Spinal cord (tissue), 10 donors: ENCODE results near the gene TTLL10. TPM values are rescaled to one million over a fixed set of nuclear protein-coding genes. Genes with fewer than 3 reads are reported as not detected.

Experiments used
- DNase-seq, 6 donors: peaks; one replicate each; pipeline versions ENCODE4 v3.0.0 to v3.0.0-alpha.2; 2013 to 2015; ENCODE audit warnings: low spot score in 6 of 6, low read depth in 4 of 6
- H3K27ac ChIP-seq: one replicate; pipeline ENCODE4 v1.5.1; 2013; ENCODE audit warnings: low read depth, low read length, control low read depth
- H3K27me3 ChIP-seq: one replicate; pipeline ENCODE4 v1.6.1; 2013; ENCODE audit warnings: low read length; ENCODE audit not compliant: control insufficient read depth, insufficient read depth
- H3K36me3 ChIP-seq: one replicate; pipeline ENCODE4 v1.6.1; 2013; ENCODE audit warnings: low read length; ENCODE audit not compliant: control insufficient read depth, insufficient read depth
- H3K4me1 ChIP-seq: one replicate; pipeline ENCODE4 v1.6.1; 2013; ENCODE audit warnings: low read length; ENCODE audit not compliant: control insufficient read depth, insufficient read depth
- H3K4me3 ChIP-seq: one replicate; pipeline ENCODE4 v1.5.1; 2013; ENCODE audit warnings: low read depth, low read length, control low read depth
- H3K9me3 ChIP-seq: one replicate; pipeline ENCODE4 v1.6.1; 2013; ENCODE audit warnings: low read length; ENCODE audit not compliant: control insufficient read depth, insufficient read depth
- WGBS: methylation state at CpG from one replicate; pipeline ENCODE4 v1.1.5; 2013; ENCODE audit warnings: missing lambda C conversion rate; ENCODE audit not compliant: insufficient coverage; 5-methylcytosine and 5-hydroxymethylcytosine counted together
- polyA plus RNA-seq, 2 donors: library from polyadenylated mRNA; unstranded; fragments of 120-200 nt; gene quantifications; one replicate each; pipeline ENCODE4 v1.2.1, GENCODE V29; 2013; ENCODE audit not compliant: insufficient read length in 2 of 2
- total RNA-seq, 2 donors: library from RNA; depleted of rRNA in 1 of 2; stranded (reverse); fragments of 120-200 nt in 1 of 2; fragments of >200 nt in 1 of 2; gene quantifications; one replicate each; pipeline versions ENCODE4 v1.2.3 to v1.2.4, GENCODE V29; 2013 to 2014
- donor health status: healthy.

The TTLL10 gene
- total and polyA plus RNA-seq, 4 donors: 0.79 to 2.1 (median 1.2) TPM

DNA sequence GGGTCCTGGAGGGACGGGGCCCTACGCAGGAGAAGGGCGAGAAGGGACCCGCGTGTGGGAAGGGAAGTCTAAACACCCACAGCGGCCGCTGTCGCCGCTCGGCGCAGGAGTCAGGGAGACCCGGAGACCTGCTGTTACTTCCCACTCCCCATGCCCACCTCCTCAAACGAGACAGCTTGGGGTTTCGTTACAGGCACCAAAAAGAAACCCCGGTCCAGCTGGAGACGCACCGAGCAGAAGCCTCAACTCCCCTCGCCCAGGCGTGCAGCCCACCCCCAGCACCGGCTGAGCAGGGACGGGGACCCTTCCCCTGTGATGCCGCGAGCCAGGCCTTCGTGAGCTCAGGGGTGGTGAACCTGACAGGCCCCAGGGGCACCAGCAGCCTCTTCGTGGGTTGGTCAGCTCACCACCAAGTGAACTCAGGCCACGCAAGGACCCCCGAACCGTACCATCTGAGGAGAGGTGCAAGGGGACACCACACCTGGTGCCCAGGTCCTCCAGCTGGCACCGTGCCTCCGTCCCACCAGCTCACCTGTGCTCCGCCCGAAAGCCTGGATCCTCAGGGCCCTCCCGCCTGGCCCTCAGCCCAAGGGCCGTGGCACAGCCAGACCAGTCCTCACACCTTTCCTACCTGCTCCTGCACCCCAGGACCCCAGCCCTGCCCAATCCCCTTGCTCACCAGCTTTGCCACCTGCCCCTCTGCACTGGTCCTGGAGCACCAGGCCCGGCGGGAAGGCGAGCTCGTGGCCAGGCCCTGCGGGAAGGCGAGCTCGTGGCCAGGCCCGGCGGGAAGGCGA is 53.1 kb downstream of the TTLL10 start:
- H3K36me3 ChIP-seq: peaks cover 85% of the 10 kb centered on the region
- no peaks in the 10 kb centered on the region for H3K27me3 ChIP-seq
- WGBS: 93% methylated on average over 36 of the region's 44 CpGs
- peaks cover 17% of the 10 kb centered on the region for H3K4me1 ChIP-seq
- H3K9me3 ChIP-seq: no peaks in the 10 kb centered on the region
- H3K4me3 ChIP-seq: no peak overlapping the region
- DNase-seq: no peak
- H3K27ac ChIP-seq: no peak overlapping the region

DNA sequence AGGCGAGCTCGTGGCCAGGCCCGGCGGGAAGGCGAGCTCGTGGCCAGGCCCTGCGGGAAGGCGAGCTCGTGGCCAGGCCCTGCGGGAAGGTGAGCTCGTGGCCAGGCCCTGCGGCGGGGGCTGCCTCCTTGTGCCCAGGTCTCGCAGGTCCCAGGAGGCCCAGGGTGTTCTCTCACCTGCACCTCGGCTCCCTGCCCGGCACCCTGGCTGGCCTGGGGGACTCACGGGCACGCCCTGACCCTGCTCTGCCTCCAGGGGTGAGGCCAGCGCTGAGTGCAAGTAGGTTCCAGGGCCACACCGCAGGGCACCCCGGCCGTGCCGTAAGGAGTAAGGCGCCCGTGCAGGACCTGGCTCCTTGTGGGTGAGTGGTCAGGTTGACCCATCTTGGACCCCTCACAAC is 53.7 kb downstream of the TTLL10 start:
- Histone ChIP-seq H3K4me1 (peaks cover 17% of the 10 kb centered on the region), H3K4me3 (no peak overlapping the region), H3K27ac (no peak overlapping the region), H3K9me3 (no peaks in the 10 kb centered on the region), H3K27me3 (no peaks in the 10 kb centered on the region), H3K36me3 (peaks cover 78% of the 10 kb centered on the region)
- DNase-seq: no peak
- 99% methylated on average over 23 of the region's 25 CpGs for WGBS

DNA sequence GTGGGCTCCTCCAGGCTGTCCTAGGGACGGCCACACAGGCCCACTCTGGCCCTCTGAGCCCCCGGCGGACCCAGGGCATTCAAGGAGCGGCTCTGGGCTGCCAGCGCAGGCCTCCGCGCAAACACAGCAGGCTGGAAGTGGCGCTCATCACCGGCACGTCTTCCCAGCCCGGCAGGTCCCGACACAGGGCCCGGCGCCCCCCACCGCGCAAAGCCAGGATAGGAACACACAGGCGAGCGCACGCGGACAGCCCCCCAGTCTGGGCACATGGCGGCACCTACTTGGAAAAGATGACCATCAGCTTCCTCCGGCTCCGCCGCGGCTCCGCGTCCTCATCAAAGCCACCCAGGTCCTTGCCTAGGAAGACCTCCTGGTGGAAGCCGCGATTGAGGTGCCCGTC is 54.5 kb downstream of the TTLL10 start:
- Histone ChIP-seq H3K27me3 (no peaks in the 10 kb centered on the region), H3K9me3 (no peaks in the 10 kb centered on the region), H3K4me3 (no peak overlapping the region), H3K27ac (no peak overlapping the region), H3K36me3 (peaks cover 75% of the 10 kb centered on the region), H3K4me1 (peaks cover 24% of the 10 kb centered on the region)
- no peak for DNase-seq
- 95% methylated on average over 29 of the region's 30 CpGs for WGBS

DNA sequence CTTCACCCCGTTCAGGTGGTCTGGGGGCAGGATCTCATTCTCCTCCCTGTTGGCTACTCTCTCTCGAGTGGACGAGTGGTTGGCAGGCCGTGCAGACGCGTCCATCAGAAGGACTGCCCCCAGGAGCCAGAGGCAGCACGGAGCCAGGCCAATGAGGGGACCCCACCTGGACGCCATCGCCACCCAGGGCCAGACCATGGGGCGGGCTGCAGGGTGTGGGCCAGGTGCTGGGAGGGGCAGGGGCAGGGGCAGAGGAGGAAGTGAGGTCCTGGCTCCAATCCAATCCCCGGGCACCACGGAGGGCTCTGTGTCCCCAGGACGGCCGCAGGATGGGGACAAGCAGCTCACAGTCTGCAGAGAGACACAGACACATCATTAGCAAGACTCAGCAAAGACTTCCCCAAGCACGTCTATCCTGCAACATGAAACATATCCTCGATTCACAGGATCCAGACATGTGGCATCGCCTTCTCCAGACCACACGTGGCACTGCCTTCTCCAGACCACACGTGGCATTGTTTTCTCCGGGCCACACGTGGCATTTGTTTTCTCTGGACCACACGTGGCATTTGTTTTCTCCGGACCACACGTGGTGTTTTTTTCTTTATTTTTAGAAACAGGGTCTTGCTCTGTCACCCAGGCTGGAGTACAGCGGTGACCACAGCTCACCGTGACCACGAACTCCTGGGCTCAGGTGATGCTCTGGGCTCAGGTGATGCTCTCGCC is 55.1 kb downstream of the TTLL10 start:
- 93% methylated on average over 27 of the region's 28 CpGs for WGBS
- Histone ChIP-seq H3K9me3 (no peaks in the 10 kb centered on the region), H3K4me3 (no peak overlapping the region), H3K4me1 (peaks cover 29% of the 10 kb centered on the region), H3K36me3 (peaks cover 73% of the 10 kb centered on the region), H3K27me3 (no peaks in the 10 kb centered on the region), H3K27ac (no peak overlapping the region)
- DNase-seq: no peak

DNA sequence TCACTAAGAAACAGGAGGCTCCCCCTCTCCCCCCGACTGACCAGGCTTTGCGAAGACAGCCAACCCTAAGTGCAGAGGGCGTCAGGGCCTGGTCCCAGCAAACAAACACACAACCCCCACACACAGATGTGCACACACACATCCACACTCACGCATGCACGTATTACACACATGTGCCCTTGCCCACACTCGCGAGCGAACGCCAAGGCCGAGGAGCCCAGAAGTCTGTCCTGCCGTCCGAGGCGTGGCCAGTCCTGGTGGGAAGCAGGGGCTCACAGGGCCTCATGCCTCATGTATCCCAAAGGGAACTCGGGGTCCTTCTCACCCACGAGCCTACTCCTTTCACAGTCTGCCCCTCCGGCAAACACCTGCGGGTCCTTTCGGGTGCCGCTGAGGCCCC is 56.1 kb downstream of the TTLL10 start:
- no peak for DNase-seq
- WGBS: 89% methylated on average over 19 of the region's 19 CpGs
- Histone ChIP-seq H3K27me3 (no peaks in the 10 kb centered on the region), H3K9me3 (no peaks in the 10 kb centered on the region), H3K4me3 (no peak overlapping the region), H3K4me1 (peaks cover 35% of the 10 kb centered on the region), H3K36me3 (peaks cover 73% of the 10 kb centered on the region), H3K27ac (no peak overlapping the region)

DNA sequence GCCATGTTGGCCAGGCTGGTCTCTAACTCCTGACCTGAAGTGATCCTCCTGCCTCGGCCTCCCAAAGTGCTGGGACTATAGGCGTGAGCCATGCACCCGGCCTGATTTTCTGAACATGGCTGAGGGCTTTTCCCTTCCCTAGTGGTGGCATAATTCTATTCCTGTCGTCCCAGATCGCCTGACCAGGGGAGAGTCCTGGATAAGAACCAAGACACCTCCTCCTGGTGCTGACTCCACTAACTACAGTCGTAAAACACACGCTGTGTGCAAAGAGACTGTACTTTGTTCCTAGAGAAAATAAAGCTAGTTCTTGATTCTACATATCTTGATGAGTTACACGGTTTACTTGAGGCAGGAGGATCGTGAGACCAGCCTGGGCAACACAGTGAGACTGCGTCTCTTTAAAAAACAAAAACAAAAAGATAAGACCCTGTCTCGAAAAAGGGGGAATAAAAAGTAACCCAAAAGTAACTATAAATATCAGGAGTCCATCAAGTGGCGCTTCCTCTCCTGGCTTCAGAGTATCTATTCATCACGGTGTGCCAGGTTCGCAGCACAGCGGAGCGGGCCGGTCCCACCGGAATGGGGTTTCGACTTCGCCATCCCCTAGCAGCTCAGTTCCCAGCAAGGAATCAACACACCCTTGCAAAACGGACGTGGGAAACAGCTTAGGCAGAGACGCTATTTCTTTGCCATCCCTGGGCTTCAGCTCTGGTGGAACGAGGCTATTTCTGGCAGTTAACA is 57.1 kb downstream of the TTLL10 start:
- Histone ChIP-seq H3K27ac (peak overlapping the region; percentile 61), H3K36me3 (peaks cover 73% of the 10 kb centered on the region)
- DNase-seq: no peak

DNA sequence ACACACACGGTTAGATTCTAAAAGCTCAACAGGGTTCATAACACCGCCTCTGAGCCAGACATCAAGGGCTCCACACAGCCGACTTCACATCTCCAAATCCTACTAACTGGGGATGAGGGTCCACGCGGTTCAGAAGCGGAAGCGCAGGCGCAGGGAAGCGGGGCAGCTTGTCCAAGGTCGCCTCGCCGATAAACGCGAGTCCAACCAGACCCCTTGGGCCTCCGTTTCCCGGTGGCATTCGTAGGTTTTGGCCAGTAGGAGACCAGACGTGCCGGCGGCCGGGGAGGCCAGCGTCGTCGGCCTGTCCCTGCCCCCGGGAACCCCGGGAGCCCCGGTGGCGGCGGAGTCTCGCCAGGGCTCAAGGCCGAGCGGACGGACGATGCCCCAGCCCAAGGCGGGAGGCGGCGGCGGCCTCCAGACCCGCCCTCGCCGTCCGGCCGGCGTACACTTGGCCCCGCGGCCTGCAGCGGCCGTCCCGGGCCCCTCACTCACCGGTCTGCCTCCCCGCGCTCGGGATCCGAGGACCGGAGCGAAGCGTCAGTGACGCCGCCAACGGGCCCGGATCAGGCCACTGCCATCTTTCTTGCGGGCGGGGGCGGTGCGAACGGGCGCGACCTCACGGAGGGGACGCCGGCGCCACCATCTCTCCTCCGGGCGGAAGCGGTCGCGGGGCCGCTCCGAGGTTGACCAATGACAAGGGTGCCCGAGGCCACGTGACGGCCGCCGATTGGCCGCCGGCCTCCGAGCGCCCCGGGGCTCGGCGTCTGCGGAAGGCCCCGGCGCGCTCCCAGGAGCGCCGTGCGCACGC is 57.9 kb downstream of the TTLL10 start, which contains the start of gene SDF4:
TSS of gene SDF4 (minus strand) at position 602 of the 808 bp plus-strand sequence. CDS start 3,229 bp downstream, outside the sequence.
- peak; percentile 84 to 99 (median 94) for DNase-seq
- H3K4me1 ChIP-seq: peaks cover 35% of the 10 kb centered on the region
- peak within 1 kb of the TSS; percentile 61 for H3K27ac ChIP-seq
- peaks cover 73% of the 10 kb centered on the region for H3K36me3 ChIP-seq
- under 1% methylated on average over 99 of the region's 99 CpGs for WGBS
- peak within 1 kb of the TSS; percentile 68 for H3K4me3 ChIP-seq
- no peaks in the 10 kb centered on the region for H3K27me3 ChIP-seq
- no peaks in the 10 kb centered on the region for H3K9me3 ChIP-seq

More for the DNA sequence above, 57.1 kb downstream of the TTLL10 start:
- Histone ChIP-seq H3K9me3 (no peaks in the 10 kb centered on the region), H3K4me3 (peak overlapping the region; percentile 68), H3K27me3 (no peaks in the 10 kb centered on the region), H3K4me1 (peaks cover 35% of the 10 kb centered on the region)
- 19% methylated on average over 16 of the region's 24 CpGs for WGBS

DNA sequence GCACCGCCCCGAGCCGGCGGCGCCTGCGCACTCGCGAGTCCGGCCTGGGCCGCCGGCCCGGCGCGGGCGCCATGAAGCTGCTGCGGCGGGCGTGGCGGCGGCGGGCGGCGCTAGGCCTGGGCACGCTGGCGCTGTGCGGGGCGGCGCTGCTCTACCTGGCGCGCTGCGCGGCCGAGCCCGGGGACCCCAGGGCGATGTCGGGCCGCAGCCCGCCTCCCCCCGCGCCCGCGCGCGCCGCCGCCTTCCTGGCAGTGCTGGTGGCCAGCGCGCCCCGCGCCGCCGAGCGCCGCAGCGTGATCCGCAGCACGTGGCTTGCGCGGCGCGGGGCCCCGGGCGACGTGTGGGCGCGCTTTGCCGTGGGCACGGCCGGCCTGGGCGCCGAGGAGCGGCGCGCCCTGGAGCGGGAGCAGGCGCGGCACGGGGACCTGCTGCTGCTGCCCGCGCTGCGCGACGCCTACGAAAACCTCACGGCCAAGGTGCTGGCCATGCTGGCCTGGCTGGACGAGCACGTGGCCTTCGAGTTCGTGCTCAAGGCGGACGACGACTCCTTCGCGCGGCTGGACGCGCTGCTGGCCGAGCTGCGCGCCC is 58.6 kb downstream of the TTLL10 start, which contains the start of gene B3GALT6:
TSS of gene B3GALT6 (plus strand) at position 30 of the 588 bp plus-strand sequence. CDS start at position 72, 42 bp downstream.
- peaks cover 70% of the 10 kb centered on the region for H3K36me3 ChIP-seq
- peak within 1 kb of the TSS; percentile 61 for H3K27ac ChIP-seq
- H3K4me3 ChIP-seq: peak within 1 kb of the TSS; percentile 68
- WGBS: 4% methylated on average over 100 of the region's 100 CpGs
- peaks cover 41% of the 10 kb centered on the region for H3K4me1 ChIP-seq
- no peak for DNase-seq
- no peaks in the 10 kb centered on the region for H3K9me3 ChIP-seq
- H3K27me3 ChIP-seq: no peaks in the 10 kb centered on the region
